Upper lobe of right lung (tissue), 1 donor: Measurements from ENCODE around the gene C16orf86. TPM values are rescaled to one million over a fixed set of nuclear protein-coding genes. Genes with fewer than 3 reads are reported as not detected.

Experiments
- ATAC-seq: fragments of 200-7000 bp; cut with Tn5 transposase; one replicate; pipeline ENCODE4 v1.9.1; 2020; ENCODE audit warnings: mild to moderate bottlenecking, moderate library complexity
- DNase-seq: peaks from one replicate; pipeline ENCODE4 v3.0.0-alpha.2; 2020
- H3K27ac ChIP-seq: fragments of 200-600 bp; one replicate; pipeline ENCODE4 v1.8.0; 2022
- H3K27me3 ChIP-seq: fragments of 200-600 bp; one replicate; pipeline ENCODE4 v1.8.0; 2022; ENCODE audit warnings: mild to moderate bottlenecking
- H3K36me3 ChIP-seq: fragments of 200-600 bp; one replicate; pipeline ENCODE4 v1.8.0; 2022
- H3K4me1 ChIP-seq: fragments of 200-600 bp; one replicate; pipeline ENCODE4 v1.8.0; 2022
- H3K4me3 ChIP-seq: fragments of 200-600 bp; one replicate; pipeline ENCODE4 v1.8.0; 2022; ENCODE audit warnings: mild to moderate bottlenecking
- H3K9me3 ChIP-seq: fragments of 200-600 bp; one replicate; pipeline ENCODE4 v1.8.0; 2022
- intact Hi-C: fragments of 100-400 bp; cut with DNase I; formaldehyde crosslinking; loops from one replicate; pipeline ENCODE4 v1.11.0; 2022
- total RNA-seq: library from RNA; stranded (reverse); fragmentation: NEBNext Ultra II Directional; extraction: Animal tissue kit (Norgen Biotek cat#: 25700); gene quantifications from one replicate; pipeline ENCODE4 v1.2.1, GENCODE V29; 2021
- TF ChIP-seq, protein P1 (sequence below): fragments of 200-600 bp; IDR thresholded peaks from one replicate; pipeline ENCODE4 v1.8.0; 2022; ENCODE audit warnings: antibody characterized with exemption
- donor health status: DM: no; HTN: yes; CAD: no; lungs with severe emphysema.

C16orf86 gene
- total RNA-seq, 1 donor from 2014 or later, result 3.8 TPM

- peaks cover 4% of the 10 kb centered on the region for H3K4me1 ChIP-seq
- TF ChIP-seq, protein P1, sequence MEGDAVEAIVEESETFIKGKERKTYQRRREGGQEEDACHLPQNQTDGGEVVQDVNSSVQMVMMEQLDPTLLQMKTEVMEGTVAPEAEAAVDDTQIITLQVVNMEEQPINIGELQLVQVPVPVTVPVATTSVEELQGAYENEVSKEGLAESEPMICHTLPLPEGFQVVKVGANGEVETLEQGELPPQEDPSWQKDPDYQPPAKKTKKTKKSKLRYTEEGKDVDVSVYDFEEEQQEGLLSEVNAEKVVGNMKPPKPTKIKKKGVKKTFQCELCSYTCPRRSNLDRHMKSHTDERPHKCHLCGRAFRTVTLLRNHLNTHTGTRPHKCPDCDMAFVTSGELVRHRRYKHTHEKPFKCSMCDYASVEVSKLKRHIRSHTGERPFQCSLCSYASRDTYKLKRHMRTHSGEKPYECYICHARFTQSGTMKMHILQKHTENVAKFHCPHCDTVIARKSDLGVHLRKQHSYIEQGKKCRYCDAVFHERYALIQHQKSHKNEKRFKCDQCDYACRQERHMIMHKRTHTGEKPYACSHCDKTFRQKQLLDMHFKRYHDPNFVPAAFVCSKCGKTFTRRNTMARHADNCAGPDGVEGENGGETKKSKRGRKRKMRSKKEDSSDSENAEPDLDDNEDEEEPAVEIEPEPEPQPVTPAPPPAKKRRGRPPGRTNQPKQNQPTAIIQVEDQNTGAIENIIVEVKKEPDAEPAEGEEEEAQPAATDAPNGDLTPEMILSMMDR, result no peak
- DNase-seq (no peak), ATAC-seq (no peak)
- intact Hi-C loops, result no loop called here
- H3K27ac ChIP-seq, result no peak overlapping the region
- no peaks in the 10 kb centered on the region for H3K27me3 ChIP-seq
- H3K36me3 ChIP-seq, result no peaks in the 10 kb centered on the region
- no peak overlapping the region for H3K4me3 ChIP-seq
- no peaks in the 10 kb centered on the region for H3K9me3 ChIP-seq
These were observed 37.5 kb downstream of the C16orf86 start for GRCh38 chr16:67704110-67704509.

- no peaks in the 10 kb centered on the region for H3K36me3 ChIP-seq
- intact Hi-C loops, result no loop called here
- no peak for ATAC-seq
- TF ChIP-seq, protein P1, result no peak
- H3K9me3 ChIP-seq, result no peaks in the 10 kb centered on the region
- H3K27me3 ChIP-seq, result no peaks in the 10 kb centered on the region
- peaks cover 4% of the 10 kb centered on the region for H3K4me1 ChIP-seq
- H3K4me3 ChIP-seq, result no peak overlapping the region
- DNase-seq, result no peak
- no peak overlapping the region for H3K27ac ChIP-seq
These were observed 40.6 kb downstream of the C16orf86 start for GRCh38 chr16:67707210-67707609.

DNA sequence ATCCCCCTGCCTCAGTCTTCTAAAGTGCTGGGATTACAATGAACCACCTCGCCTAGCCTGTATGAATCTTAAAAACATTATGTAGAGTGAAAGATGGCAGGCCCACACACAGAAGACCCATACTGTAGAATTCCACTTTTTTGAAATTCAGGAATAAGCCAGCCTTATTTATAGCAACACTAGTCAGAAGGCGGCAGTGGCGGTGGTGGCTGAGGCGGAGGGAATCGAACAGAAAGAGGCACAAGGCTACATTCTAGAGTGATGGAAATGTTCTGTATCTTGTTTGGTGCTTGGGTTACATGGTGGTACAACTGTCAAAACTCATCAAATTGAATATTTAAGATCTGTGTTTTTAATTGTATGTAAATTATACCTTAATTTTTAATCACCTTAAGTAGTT is 41.2 kb downstream of the C16orf86 start:
- ATAC-seq (no peak), DNase-seq (no peak)
- H3K4me3 ChIP-seq, result no peak overlapping the region
- H3K27ac ChIP-seq, result no peak overlapping the region
- peaks cover 4% of the 10 kb centered on the region for H3K4me1 ChIP-seq
- H3K27me3 ChIP-seq, result no peaks in the 10 kb centered on the region
- H3K9me3 ChIP-seq, result no peaks in the 10 kb centered on the region
- TF ChIP-seq, protein P1, result no peak
- H3K36me3 ChIP-seq, result no peaks in the 10 kb centered on the region
- intact Hi-C loops, result no loop called here

DNA sequence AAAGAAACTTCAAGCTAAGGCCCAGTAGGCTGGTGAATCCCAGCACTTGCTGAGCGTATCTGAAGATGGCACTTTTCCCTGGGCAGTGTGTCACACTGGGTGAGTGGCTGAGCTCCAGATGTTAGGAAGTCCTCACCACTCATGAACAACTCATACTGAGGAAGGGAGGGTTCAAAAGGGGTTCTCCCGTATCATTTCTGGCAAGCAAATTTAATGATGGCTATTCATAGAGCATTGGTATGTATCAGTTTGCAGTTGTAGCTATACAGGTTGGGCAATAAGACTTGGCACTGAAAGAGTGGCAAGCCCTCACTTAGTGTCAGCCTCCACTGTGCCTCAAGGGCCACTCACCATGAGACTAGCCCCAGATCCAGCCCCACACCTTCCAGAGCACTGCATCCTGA is 41.8 kb downstream of the C16orf86 start:
- intact Hi-C loops, result no loop called here
- no peaks in the 10 kb centered on the region for H3K27me3 ChIP-seq
- H3K36me3 ChIP-seq, result no peaks in the 10 kb centered on the region
- H3K4me1 ChIP-seq, result peaks cover 4% of the 10 kb centered on the region
- TF ChIP-seq, protein P1, result no peak
- H3K27ac ChIP-seq, result no peak overlapping the region
- H3K9me3 ChIP-seq, result no peaks in the 10 kb centered on the region
- DNase-seq, result no peak
- ATAC-seq, result peak; percentile 67
- H3K4me3 ChIP-seq, result no peak overlapping the region

DNA sequence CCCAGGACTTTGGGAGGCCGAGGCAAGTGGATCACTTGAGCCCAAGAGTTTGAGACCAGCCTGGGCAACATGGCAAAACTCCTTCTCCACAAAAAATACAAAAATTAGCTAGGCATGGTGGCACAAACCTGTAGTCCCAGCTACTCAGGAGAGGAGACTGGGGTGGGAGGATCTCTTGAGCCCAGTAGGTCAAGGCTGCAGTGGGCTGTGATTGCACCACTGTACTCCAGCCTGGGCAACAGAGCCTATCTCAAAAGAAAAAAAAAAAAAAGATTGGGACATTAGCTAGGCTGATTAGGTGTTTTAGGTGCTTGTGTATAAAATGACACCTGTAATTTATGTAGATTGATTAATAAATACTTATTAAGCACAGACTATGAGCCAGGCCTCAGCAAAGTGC is 42.4 kb downstream of the C16orf86 start:
- no peaks in the 10 kb centered on the region for H3K36me3 ChIP-seq
- DNase-seq, result no peak
- H3K4me3 ChIP-seq, result no peak overlapping the region
- no peak for ATAC-seq
- intact Hi-C loops, result no loop called here
- H3K27ac ChIP-seq, result no peak overlapping the region
- peaks cover 4% of the 10 kb centered on the region for H3K4me1 ChIP-seq
- no peaks in the 10 kb centered on the region for H3K9me3 ChIP-seq
- H3K27me3 ChIP-seq, result no peaks in the 10 kb centered on the region
- TF ChIP-seq, protein P1, result no peak

- no peak for ATAC-seq
These were observed 44.0 kb downstream of the C16orf86 start for GRCh38 chr16:67710607-67711006.

More at GRCh38 chr16:67710607-67711006, 44.0 kb downstream of the C16orf86 start:
- Histone ChIP-seq H3K4me1 (peaks cover 4% of the 10 kb centered on the region), H3K9me3 (no peaks in the 10 kb centered on the region), H3K36me3 (no peaks in the 10 kb centered on the region), H3K27me3 (no peaks in the 10 kb centered on the region), H3K27ac (no peak overlapping the region), H3K4me3 (no peak overlapping the region)
- TF ChIP-seq, protein P1, result no peak
- no peak for DNase-seq
- intact Hi-C loops, result no loop called here
